K562 (cell line): ENCODE results near the gene SULT2B1.

Experiments
- MAZ ChIP-seq, 2 experiments: fragments of 450-650 bp in 1 of 2; sonication (generic) in 1 of 2; formaldehyde crosslinking; IDR thresholded peaks in 1 of 2; conservative IDR thresholded peaks in 1 of 2; 2 replicates each; pipeline versions ENCODE4 v1.4.0 to v1.5.0; 2020; ENCODE audit warnings: mild to moderate bottlenecking in 1 of 2, missing genetic modification reagents in 1 of 2
- NCOA1 ChIP-seq: fragments of 450-650 bp; IDR thresholded peaks from 2 replicates; pipeline ENCODE4 v1.6.1; 2016; ENCODE audit warnings: low read depth
- POLR2AphosphoS5 ChIP-seq: IDR thresholded peaks from 2 replicates; pipeline ENCODE4 v1.6.1; 2011; ENCODE audit warnings: mild to moderate bottlenecking, low read depth, low read length, moderate library complexity; ENCODE audit not compliant: control insufficient read depth, insufficient read depth

GRCh38 chr19:48636859-48637448 is 85.0 kb downstream of the SULT2B1 start, which contains the start of gene DBP:
- TF ChIP-seq MAZ (CRISPR knock-in tag; conservative IDR thresholded peaks at IDR 0.05 in 1 of 2, IDR thresholded peaks at IDR 0.05 in 1 of 2), result no peak
- no peak for TF ChIP-seq NCOA1
- no peak for TF ChIP-seq POLR2AphosphoS5
